IPS DF 6.9 (cell line): ENCODE data around the gene CUBN.
"Not testable (repeated sequence)": the region's sequence is repeated elsewhere in the genome, so short reads cannot be mapped to it uniquely, and the experiment has no call there.

Experiments used
- DNase-seq: peaks from one replicate; pipeline ENCODE4 v3.0.0-alpha.2; 2013; ENCODE audit warnings: low read depth, low spot score
- H3K27ac ChIP-seq: one replicate; pipeline ENCODE4 v1.5.1; 2013; ENCODE audit warnings: low read length, control low read depth
- H3K27me3 ChIP-seq: 2 replicates; pipeline ENCODE4 v1.6.1; 2013; ENCODE audit warnings: mild to moderate bottlenecking, low read length; ENCODE audit not compliant: control insufficient read depth, insufficient read depth
- H3K36me3 ChIP-seq: 2 replicates; pipeline ENCODE4 v1.6.1; 2013; ENCODE audit warnings: low read length; ENCODE audit not compliant: control insufficient read depth, insufficient read depth
- H3K4me1 ChIP-seq: 2 replicates; pipeline ENCODE4 v1.6.1; 2013; ENCODE audit warnings: low read length; ENCODE audit not compliant: control insufficient read depth, insufficient read depth
- H3K4me3 ChIP-seq: 2 replicates; pipeline ENCODE4 v1.5.1; 2013; ENCODE audit warnings: mild to moderate bottlenecking, low read length
- H3K9me3 ChIP-seq: 2 replicates; pipeline ENCODE4 v1.6.1; 2013; ENCODE audit warnings: low read length, inconsistent platforms; ENCODE audit not compliant: control insufficient read depth, insufficient read depth
- WGBS: extraction: QIAGEN DNeasy Blood & Tissue Kit; methylation state at CpG from one replicate; pipeline ENCODE4 v1.1.7; 2013; ENCODE audit warnings: mixed read lengths, missing lambda C conversion rate; ENCODE audit not compliant: insufficient read length, insufficient coverage; 5-methylcytosine and 5-hydroxymethylcytosine counted together

CUBN gene

DNA sequence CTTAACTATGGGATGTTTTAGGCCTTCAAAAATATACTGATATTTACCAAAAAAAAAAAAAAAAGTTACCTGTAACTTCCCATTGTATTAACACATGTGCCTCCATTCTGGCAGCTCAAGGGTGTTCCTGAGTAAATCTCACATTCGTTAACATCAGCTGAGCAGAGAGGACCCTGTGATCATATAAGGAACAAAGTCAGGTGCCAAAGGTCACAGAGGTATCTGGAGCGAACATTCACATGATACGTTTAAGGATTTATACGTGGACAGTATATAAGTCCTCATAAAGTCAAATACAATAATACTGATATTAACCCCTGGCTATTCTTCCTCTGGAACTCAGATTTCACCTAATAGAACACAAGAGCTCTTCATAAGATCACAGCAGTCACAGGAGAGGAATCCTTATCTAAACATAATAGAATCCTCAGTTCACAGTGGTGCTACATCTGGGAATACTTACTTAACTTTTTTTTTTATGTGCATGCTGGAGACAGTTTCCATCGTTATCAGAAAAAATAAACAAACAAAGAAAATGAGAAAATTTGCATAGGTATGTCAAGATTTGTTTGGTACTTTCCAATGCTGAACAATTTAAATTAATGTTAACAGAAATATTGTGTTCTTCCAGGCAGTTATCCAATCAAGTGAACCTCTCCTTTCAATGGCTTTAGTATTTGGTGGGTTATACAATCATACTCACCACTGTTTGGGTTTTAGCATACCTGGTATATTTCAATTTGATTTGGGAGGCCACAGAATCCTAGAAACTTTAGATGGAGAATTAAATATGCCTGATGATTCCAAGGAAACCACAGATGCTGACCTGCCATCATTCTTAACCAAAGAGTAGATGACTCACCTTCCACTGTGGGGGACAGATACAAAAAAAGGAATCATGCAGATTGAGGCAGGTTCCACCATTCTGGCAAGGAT is 6.6 kb downstream of the CUBN start:
- DNase-seq: no peak
- H3K4me3 ChIP-seq: no peak overlapping the region
- H3K4me1 ChIP-seq: no peaks in the 10 kb centered on the region
- no peaks in the 10 kb centered on the region for H3K27me3 ChIP-seq
- H3K27ac ChIP-seq: no peak overlapping the region
- H3K36me3 ChIP-seq: no peaks in the 10 kb centered on the region
- WGBS: no CpG with 5 or more reads among the region's 5 CpGs
- H3K9me3 ChIP-seq: no peaks in the 10 kb centered on the region

- no peak for DNase-seq
- no peaks in the 10 kb centered on the region for H3K4me1 ChIP-seq
- WGBS: no CpG with 5 or more reads among the region's 2 CpGs
- no peaks in the 10 kb centered on the region for H3K9me3 ChIP-seq
- H3K36me3 ChIP-seq: no peaks in the 10 kb centered on the region
- no peak overlapping the region for H3K27ac ChIP-seq
- H3K4me3 ChIP-seq: no peak overlapping the region
- no peaks in the 10 kb centered on the region for H3K27me3 ChIP-seq
Observed at GRCh38 chr10:17122052-17122451, 7.6 kb downstream of the CUBN start.

DNA sequence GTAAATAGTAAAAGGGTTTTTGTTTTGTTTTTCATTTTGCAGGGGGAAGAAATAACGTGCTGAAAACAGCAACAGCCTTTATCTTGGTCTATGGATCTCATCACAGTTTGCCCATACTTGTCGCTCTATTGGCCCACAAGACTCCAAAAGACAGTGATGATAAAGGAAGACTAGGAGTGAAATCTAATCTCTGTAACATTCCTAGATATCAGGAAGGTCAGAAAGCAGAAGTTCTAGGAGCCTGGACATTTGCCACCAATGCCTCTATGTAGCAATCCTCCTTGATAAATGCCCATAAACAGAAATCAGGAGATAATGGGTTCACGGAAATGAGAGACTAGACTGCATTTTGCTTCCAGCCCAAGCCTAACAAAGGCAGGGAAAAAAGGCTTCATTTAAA is 8.9 kb downstream of the CUBN start:
- H3K4me1 ChIP-seq: no peaks in the 10 kb centered on the region
- no peaks in the 10 kb centered on the region for H3K36me3 ChIP-seq
- no peak overlapping the region for H3K4me3 ChIP-seq
- no peaks in the 10 kb centered on the region for H3K9me3 ChIP-seq
- no peak for DNase-seq
- no CpG with 5 or more reads among the region's 3 CpGs for WGBS
- H3K27ac ChIP-seq: no peak overlapping the region
- no peaks in the 10 kb centered on the region for H3K27me3 ChIP-seq

GRCh38 chr10:17119845-17120244 is 9.8 kb downstream of the CUBN start:
- no peaks in the 10 kb centered on the region for H3K4me1 ChIP-seq
- H3K27me3 ChIP-seq: no peaks in the 10 kb centered on the region
- no CpG with 5 or more reads among the region's 3 CpGs for WGBS
- H3K4me3 ChIP-seq: no peak overlapping the region
- no peaks in the 10 kb centered on the region for H3K36me3 ChIP-seq
- H3K27ac ChIP-seq: no peak overlapping the region
- DNase-seq: no peak
- no peaks in the 10 kb centered on the region for H3K9me3 ChIP-seq

DNA sequence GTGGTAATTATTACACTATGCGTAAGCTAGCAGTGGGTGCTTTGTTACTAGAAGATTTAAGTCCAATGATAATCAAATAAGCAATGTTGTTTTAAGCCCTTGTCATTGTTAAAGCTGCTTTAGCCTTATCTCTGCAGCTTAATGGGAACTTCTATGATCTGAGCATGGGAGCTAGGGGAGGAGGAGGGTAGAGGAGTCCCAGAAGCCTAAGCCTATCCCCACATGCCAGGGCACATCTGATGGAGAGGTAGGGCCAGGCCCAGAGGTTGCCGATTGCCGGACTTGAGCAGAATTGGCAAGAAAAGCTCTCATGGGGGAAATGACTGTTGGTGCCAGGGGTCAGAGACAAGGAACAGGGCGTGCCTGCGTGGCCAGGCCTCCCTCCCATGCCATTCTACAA is 13.4 kb downstream of the CUBN start:
- Histone ChIP-seq H3K9me3 (no peaks in the 10 kb centered on the region), H3K4me1 (no peaks in the 10 kb centered on the region), H3K4me3 (no peak overlapping the region), H3K27me3 (no peaks in the 10 kb centered on the region), H3K36me3 (no peaks in the 10 kb centered on the region), H3K27ac (no peak overlapping the region)
- WGBS: no CpG with 5 or more reads among the region's 5 CpGs
- DNase-seq: no peak

DNA sequence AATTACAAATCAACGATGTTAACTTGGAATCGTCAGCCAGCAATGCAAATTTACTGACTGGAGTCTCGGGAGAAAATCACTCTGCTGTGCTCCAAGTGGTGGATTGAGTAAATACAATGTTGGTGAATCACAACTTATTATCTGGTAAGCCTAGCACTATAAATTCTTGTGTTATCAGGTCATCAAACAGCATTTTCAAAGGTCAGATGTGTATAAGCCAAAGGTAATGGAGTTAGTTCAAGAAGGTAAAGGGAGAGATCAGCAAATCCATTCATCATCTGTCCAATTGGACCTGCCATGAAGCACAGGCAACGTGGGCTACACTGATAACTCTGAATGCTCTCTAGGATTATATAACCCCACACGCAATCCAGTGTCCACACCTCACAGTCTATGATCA is 13.9 kb downstream of the CUBN start:
- Histone ChIP-seq H3K36me3 (no peaks in the 10 kb centered on the region), H3K27me3 (no peaks in the 10 kb centered on the region), H3K9me3 (no peaks in the 10 kb centered on the region), H3K4me1 (no peaks in the 10 kb centered on the region), H3K27ac (no peak overlapping the region), H3K4me3 (no peak overlapping the region)
- no CpG with 5 or more reads among the region's 5 CpGs for whole genome bisulfite sequencing
- no peak for DNase-seq

DNA sequence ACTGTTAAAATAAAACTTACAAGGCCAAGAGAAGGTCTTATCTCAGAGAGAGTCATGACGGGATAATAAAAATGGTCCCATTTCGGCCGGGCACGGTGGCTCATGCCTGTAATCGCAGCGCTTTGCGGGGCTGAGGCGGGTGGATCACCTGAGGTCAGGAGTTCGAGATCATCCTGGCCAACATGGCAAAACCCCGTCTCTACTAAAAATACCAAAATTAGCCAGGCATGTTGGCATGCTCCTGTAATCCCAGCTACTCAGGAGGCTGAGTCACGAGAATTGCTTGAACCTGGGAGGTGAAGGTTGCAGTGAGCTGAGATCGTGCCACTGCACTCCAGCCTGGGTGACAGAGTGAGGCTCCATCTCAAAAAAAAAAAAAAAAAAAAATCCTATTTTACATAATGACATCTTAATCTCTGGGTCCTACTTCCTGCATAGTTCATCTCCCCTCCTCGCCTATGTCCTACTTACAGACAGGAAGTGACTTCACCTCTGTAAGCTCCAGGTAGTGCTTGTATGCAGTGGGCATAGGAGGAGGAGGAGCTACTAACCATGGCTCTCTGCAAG is 14.7 kb downstream of the CUBN start:
- not testable (repeated sequence) for H3K27ac ChIP-seq, H3K4me1 ChIP-seq, H3K9me3 ChIP-seq, H3K36me3 ChIP-seq, H3K4me3 ChIP-seq, H3K27me3 ChIP-seq, DNase-seq
- WGBS: no CpG with 5 or more reads among the region's 13 CpGs

DNA sequence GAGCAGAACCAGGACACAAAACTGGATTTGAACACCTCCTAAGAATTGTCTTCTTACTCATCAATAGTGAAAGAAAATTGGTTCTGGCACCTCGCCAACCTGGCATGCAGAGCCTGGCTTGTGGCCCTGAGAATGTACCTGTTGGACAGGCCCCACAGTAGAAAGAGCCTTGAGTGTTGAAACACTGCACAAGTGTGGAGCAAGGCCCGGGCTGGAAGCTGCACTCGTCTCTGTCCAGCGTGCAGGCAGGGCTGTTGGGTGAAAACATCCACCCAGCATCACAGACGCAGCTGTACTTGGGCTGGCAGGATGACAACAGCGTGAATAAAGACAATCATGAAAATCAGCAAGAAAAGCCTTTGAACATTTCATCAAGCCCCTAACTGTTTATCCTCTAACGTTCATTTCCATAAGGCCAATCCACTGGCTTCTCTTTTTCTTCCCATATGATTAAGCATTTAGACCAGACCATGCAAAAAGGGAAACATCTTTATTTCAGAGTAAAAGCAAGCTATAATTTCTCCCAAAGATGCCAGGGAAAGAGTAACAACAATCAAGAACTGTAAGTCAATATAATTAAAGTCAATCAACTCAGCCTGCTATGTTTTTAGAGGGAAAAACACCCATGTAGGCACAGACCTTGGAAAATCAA is 15.6 kb downstream of the CUBN start:
- no CpG with 5 or more reads among the region's 7 CpGs for WGBS
- H3K9me3 ChIP-seq: no peaks in the 10 kb centered on the region
- H3K27me3 ChIP-seq: no peaks in the 10 kb centered on the region
- DNase-seq: no peak
- no peak overlapping the region for H3K27ac ChIP-seq
- H3K4me3 ChIP-seq: no peak overlapping the region
- H3K36me3 ChIP-seq: no peaks in the 10 kb centered on the region
- no peaks in the 10 kb centered on the region for H3K4me1 ChIP-seq

DNA sequence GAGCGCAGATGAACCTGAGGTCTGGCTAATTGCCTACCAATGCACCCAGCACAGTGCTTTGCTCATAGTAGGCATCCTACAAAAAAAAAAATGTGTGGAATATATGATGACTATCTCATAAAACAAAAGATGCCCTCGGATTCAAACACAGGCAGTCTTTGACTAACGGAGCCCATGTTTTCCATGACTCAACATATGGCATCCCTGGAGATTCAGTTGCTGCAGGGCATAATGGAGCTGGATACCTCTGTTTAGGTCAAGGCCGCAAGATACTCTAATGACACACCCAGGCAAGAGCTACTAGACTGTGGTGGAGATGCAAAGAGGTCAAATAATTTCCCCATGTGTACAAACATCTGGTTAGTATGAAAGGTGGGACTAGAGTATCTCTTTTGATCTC is 16.3 kb downstream of the CUBN start:
- Histone ChIP-seq H3K9me3 (no peaks in the 10 kb centered on the region), H3K27me3 (no peaks in the 10 kb centered on the region), H3K4me1 (no peaks in the 10 kb centered on the region), H3K4me3 (no peak overlapping the region), H3K27ac (no peak overlapping the region), H3K36me3 (no peaks in the 10 kb centered on the region)
- DNase-seq: no peak
- WGBS: no CpG with 5 or more reads among the region's 4 CpGs

GRCh38 chr10:17112566-17112965 is 17.0 kb downstream of the CUBN start:
- Histone ChIP-seq H3K27me3 (no peaks in the 10 kb centered on the region), H3K36me3 (no peaks in the 10 kb centered on the region), H3K4me3 (no peak overlapping the region), H3K4me1 (no peaks in the 10 kb centered on the region), H3K27ac (no peak overlapping the region), H3K9me3 (no peaks in the 10 kb centered on the region)
- WGBS: no CpG with 5 or more reads among the region's 3 CpGs
- DNase-seq: no peak
